Skeletal muscle cell (primary cell): ENCODE measurements around the gene CYBB.

Experiments
- DNase-seq: peaks from one replicate; pipeline ENCODE4 v3.0.0-alpha.2; 2010; ENCODE audit warnings: low read depth
- H3K4me3 ChIP-seq: 2 replicates; pipeline ENCODE4 v1.5.1; 2011; ENCODE audit warnings: low read depth, mild to moderate bottlenecking, control low read depth, low read length, moderate library complexity

The CYBB gene

DNA sequence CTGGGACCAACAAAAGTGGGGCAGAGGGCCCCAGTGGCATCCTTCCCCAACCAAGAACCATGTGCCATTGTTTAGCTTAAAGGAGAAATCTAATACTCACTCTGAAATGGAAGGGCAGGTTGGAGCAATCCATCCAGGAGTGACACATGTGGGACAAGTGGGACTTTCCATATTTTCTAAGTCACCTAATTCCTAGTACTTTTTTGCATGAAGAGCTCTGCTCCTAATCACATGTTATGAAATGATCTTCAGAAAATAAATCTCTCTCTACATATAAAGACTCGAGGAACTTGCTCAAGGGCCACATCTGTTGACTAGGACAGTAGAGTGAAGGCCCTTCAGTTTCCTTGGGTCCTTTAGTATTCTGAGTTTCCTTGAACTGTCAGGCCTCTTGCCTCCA is 2.5 kb downstream of the CYBB start:
- DNase-seq = no peak
- no peak overlapping the region for H3K4me3 ChIP-seq

- no peak for DNase-seq
- H3K4me3 ChIP-seq = no peak overlapping the region
Measured at GRCh38 chrX:37783305-37783704, 3.4 kb downstream of the CYBB start.

DNA sequence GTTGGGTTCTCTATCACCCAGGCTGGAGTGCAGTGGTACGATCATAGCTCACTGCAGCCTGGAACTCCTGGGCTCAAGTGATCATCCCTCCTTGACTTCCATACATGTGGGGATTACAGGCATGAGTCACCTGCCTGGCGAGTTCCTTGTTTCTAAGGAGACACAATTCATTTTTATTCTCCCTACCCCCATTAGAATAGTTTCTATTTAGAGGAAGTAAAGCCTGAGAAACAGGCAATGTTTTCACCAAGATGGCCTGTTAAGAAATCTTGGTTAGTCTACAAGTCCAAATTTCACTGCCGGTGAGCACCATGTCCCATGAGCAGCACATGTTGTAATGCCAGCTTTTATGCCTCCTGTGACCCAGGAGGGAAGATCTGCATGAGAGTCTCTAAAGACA is 5.7 kb downstream of the CYBB start:
- DNase-seq = no peak

DNA sequence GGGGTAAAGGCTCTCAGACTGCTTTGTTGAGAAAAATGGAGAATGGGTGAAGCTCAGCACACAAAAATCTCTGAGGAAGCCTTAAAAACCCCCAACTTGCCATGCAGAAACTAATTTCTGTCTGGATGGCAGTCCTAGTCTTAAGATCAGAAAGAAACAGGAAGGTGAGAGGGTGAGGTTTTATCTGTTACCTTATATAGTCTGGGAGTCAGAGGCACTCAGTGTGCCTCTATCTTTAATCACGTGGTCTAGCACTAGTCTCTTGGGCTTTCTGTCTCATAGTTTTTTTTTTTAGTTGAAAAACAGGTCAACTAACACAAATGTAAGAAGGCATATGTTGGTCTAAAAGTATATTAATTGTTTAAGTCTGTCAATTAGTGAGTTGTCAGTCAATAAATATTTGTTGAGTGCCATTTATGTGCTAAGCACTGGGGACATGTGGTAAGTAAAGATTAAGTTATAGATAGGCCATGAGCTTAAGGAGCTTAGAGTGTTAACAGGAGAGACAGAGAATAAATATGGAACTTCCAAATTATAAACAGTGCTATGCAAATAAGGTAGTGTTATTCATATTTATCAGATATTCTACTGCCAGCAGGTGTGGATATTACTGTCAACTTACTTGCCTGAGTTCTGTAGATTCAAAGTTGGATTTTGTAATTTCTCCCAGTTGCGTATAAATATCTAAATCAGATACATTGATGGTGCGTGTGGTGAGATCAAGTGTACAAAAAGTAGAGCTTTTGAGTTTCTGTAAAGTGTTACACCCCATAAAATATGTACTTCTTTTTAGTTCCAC is 7.0 kb downstream of the CYBB start:
- DNase-seq = no peak
- H3K4me3 ChIP-seq = no peak overlapping the region

More for the DNA sequence above, 5.7 kb downstream of the CYBB start:
- no peak overlapping the region for H3K4me3 ChIP-seq

GRCh38 chrX:37787423-37787869 is 7.6 kb downstream of the CYBB start:
- DNase-seq = no peak
- no peak overlapping the region for H3K4me3 ChIP-seq

DNA sequence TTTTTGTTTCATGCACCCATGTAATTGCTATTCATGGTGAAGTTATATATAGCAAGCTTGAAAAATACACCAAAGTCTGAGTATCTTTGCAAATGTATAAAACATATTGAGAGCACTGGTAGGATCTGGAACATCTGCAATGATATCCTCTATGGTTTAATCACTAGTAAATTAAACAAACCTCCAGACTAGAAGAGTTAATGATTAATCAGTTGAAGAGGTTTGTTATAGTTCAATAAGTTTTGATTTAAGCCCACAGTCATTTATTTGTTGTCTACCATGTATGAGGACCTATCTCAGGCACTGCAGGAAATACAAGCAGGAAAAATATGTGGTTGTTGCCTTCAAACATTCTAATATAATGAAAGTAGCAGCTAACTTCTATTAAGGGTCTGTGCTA is 16.5 kb downstream of the CYBB start:
- no peak overlapping the region for H3K4me3 ChIP-seq
- no peak for DNase-seq

GRCh38 chrX:37796805-37797204 is 16.9 kb downstream of the CYBB start:
- no peak overlapping the region for H3K4me3 ChIP-seq
- DNase-seq = no peak

DNA sequence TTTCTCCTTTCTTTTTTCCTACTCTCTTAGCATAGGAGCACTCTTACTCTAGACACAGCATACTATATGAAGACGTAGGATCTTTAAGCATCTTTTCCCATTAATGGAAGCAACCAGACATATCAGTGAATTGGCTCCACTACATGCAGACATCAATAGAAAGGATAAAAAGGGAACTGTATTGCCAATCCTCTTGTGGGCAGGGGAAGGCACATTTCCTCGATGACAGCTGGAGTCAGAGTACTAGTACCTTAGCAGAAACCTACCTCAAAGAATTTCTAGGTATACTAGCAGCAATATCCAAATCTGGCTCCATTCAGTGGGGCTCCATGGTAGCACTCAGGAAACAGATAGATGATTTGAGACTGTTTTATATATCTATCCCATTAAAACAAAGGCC is 20.1 kb downstream of the CYBB start:
- no peak for DNase-seq
- H3K4me3 ChIP-seq = no peak overlapping the region

GRCh38 chrX:37800717-37801116 is 20.9 kb downstream of the CYBB start:
- H3K4me3 ChIP-seq = no peak overlapping the region
- DNase-seq = no peak

DNA sequence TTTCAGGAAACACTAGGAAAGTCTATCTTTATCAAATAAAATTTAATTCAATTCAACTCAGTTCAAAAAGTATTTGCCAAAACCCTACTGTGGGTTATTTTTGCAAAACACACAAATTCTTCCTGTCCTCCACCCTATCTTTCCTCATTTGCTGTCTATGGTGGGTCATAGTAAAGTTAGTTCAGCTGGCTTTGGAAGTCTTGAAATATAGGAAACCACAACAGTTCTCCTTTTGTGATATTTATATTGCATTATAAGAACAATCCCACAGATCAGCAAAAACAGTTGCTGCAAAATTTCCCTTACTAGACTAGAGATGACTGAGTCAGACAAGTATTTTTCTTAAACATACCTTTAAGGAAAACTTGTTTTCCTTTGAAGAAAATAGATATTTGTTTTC is 22.2 kb downstream of the CYBB start:
- no peak for DNase-seq
- no peak overlapping the region for H3K4me3 ChIP-seq

- no peak for DNase-seq
- H3K4me3 ChIP-seq = no peak overlapping the region
Measured at GRCh38 chrX:37803057-37803456, 23.2 kb downstream of the CYBB start.

GRCh38 chrX:37809970-37810369 is 30.1 kb downstream of the CYBB start:
- no peak for DNase-seq
- H3K4me3 ChIP-seq = no peak overlapping the region

DNA sequence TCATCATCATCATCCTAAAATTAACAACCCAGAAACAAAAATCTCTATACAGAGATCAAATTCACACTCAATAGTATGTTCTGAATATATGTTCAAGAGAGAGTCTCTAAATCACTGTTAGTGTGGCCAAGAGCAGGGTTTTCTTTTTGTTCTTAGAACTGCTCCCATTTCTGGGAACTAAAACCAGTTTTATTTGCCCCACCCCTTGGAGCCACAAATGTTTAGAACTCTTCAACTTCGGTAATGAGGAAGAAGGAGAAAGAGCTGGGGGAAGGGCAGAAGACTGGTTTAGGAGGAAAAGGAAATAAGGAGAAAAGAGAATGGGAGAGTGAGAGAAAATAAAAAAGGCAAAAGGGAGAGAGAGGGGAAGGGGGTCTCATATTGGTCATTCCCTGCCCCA is 32.3 kb downstream of the CYBB start:
- no peak for DNase-seq
- H3K4me3 ChIP-seq = no peak overlapping the region

GRCh38 chrX:37813570-37813969 is 33.7 kb downstream of the CYBB start:
- H3K4me3 ChIP-seq = no peak overlapping the region

DNA sequence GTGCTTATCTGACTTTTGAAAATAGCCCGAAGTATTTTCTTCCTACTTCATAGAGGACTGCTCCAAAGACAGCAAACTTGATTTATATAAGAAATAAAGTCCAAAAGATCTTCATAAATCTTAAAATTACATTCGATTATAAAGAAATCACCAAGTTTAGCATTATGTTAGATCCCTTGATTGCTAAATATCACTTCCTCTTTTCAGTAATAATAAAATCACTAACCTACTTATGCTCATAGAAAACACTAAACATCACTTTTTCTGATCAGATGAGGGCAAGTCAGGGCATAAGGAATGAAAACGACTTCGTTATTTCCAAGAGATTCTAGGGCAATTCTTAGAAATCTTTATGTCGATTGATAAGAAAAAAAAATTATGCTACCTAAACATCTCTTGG is 35.5 kb downstream of the CYBB start:
- DNase-seq = no peak
- no peak overlapping the region for H3K4me3 ChIP-seq

More at GRCh38 chrX:37813570-37813969, 33.7 kb downstream of the CYBB start:
- no peak for DNase-seq

DNA sequence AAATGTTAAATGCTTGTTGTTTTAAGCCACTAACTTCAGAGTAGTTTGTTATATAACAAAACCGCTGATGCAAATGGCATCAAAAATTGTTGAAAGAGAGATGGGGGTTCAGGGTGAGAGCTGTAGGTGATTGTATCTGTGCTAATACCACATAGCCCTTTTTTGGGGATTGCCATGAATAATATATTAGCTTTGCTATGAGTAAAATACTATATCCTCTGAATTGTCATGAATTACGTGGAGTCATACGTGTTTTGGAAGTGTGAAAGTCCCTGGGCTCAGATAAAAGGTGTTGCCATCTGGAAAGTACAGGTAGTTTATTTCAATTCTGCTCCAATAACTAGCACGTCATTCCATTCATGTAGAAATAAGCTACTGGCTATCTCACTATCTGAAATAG is 36.9 kb downstream of the CYBB start:
- DNase-seq = no peak
- H3K4me3 ChIP-seq = no peak overlapping the region

DNA sequence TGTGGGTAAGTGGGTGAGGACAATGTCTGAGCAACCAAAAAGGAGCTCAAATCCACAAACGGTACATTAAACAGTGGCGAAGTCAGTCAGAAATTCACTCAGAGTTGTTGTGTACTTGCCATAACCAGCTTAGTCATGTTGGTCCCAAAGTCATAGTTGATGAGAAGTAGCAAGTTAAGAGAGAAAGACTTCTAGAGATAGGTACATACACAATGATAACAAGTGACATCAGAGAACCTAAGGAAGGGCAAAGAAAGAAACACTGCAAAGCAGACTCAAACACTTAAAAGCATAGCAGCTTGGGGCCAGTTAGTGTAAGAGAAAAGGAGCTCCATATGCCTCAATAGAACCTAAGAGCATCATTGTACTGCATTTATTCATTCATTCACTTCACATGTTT is 37.3 kb downstream of the CYBB start:
- H3K4me3 ChIP-seq = no peak overlapping the region
- no peak for DNase-seq

DNA sequence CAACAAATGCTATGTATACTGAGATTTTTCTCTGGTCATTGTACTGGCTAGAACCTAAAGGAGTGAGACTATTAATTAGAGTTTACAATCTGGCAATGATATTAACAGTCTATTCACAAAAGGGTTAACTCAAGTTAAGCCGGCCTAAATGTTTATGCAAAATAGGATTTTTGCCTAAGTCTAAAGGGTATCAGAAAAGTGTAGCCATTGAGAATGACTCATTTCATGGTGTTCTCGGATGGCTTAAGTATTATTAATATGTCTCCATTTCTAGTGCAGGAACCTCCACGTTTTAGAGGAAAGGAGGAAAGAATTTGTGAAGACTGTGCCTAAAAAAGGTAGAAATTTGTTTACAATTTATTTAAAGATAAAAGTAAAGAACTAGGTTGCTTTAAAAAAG is 37.7 kb downstream of the CYBB start:
- DNase-seq = no peak
- no peak overlapping the region for H3K4me3 ChIP-seq

- H3K4me3 ChIP-seq = no peak overlapping the region
- DNase-seq = no peak
Measured at GRCh38 chrX:37818031-37818430, 38.2 kb downstream of the CYBB start.

DNA sequence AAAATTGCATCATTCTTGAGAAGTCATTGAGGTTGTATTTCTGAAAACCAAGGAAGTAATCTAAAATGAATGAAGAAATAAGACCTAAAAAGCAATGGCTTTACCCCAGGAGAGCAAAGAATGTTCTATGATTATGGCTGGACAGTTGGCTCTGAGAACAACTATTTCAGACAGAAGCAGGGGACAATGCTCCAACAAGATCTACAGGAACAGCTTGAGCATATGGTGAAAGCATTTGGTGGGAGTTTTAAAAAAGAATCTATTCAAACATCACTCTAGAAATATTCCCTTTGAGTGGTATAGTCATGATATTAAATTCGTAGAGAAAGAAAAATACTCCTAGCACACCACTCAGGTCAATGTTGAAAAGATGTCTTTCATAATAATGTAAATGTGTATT is 40.8 kb downstream of the CYBB start:
- DNase-seq = no peak
- H3K4me3 ChIP-seq = no peak overlapping the region

DNA sequence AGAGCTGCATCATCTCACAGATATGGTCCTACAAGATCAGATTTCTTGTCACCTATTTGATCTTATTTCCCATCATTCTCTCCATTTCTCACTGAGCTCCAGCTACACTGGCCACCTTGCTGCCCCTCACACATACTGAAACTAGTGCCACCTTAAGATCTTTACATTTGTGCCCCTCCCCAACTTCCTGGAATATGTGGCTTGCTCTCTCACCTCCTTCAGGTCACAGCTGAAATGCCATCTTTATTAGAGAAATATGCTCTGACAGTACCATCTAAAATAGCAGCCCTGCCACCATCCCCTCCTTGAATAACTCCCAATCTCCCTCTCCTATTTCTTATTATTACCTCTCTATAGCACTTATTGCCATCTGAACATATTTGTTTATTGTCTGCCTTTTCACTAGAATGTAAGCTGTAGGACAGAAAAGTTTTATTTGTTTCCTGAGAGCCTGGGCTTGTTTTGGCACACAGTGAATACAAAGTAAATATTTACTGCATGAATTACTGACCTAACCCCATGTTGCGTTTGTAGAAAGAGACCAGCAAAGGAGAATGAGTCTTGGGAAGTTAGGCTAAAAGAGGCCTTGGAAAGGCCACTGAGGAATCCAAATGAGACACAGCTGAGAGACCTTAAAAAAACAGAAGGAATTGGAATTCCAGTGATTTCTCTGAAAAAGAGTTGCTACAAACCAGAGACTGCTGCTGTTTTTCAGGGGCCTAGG is 44.8 kb downstream of the CYBB start:
- no peak overlapping the region for H3K4me3 ChIP-seq
- no peak for DNase-seq
